SK-N-MC (cell line): ENCODE data around the gene ARPC2.

ENCODE experiments used
- EZH2 ChIP-seq: fragments of 200-600 bp; sonication (generic); IDR thresholded peaks from one replicate; pipeline ENCODE4 v1.6.1; 2017; ENCODE audit warnings: antibody characterized with exemption
- FOXP2 ChIP-seq: optimal IDR thresholded peaks from 2 replicates; pipeline ENCODE3; 2011; ENCODE audit warnings: mild to moderate bottlenecking, moderate library complexity; ENCODE audit not compliant: insufficient read depth; ENCODE audit errors: extremely low read length, control extremely low read depth
- POLR2AphosphoS5 ChIP-seq: IDR thresholded peaks from 2 replicates; pipeline ENCODE4 v1.6.1; 2012; ENCODE audit warnings: mild to moderate bottlenecking, low read depth, low read length, borderline replicate concordance

- TF ChIP-seq POLR2AphosphoS5 (no peak), EZH2 (no peak), FOXP2 (no peak)
These were observed 9.9 kb downstream of the ARPC2 start for GRCh38 chr2:218226903-218227302.
